HEK293T (cell line): Measurements from ENCODE around the gene MAD1L1.

Experiments
- CTCF ChIA-PET: fragments of 350-600 bp; formaldehyde crosslinking; extraction: SDS; loops from one replicate; lab custom pipeline; 2021; ENCODE audit warnings: antibody characterized with exemption, inconsistent platforms; lab: Yijun Ruan, JAX
- POLR2A ChIA-PET: fragments of 350-600 bp; formaldehyde crosslinking; extraction: SDS; loops from one replicate; lab custom pipeline; 2020; ENCODE audit warnings: antibody characterized with exemption, inconsistent platforms; lab: Yijun Ruan, JAX
- DNase-seq: peaks from one replicate; pipeline ENCODE4 v3.0.0; 2012; ENCODE audit warnings: mixed read lengths; ENCODE audit errors: extremely low spot score
- ARNT ChIP-seq: fragments of 450-650 bp; IDR thresholded peaks from 2 replicates; pipeline ENCODE4 v1.6.1; 2017; ENCODE audit warnings: mild to moderate bottlenecking
- BHLHE40 ChIP-seq: fragments of 450-650 bp; IDR thresholded peaks from 2 replicates; pipeline ENCODE4 v1.6.1; 2016; ENCODE audit warnings: mild to moderate bottlenecking, moderate library complexity, borderline replicate concordance
- CTBP1 ChIP-seq: fragments of 450-650 bp; IDR thresholded peaks from 2 replicates; pipeline ENCODE4 v1.6.1; 2016; ENCODE audit warnings: borderline replicate concordance
- ELF4 ChIP-seq: fragments of 450-650 bp; IDR thresholded peaks from 2 replicates; pipeline ENCODE4 v1.6.1; 2017; ENCODE audit warnings: antibody characterized with exemption
- FOXA1 ChIP-seq: fragments of 450-650 bp; IDR thresholded peaks from 2 replicates; pipeline ENCODE4 v1.6.1; 2016; ENCODE audit warnings: mild to moderate bottlenecking
- FOXK2 ChIP-seq: fragments of 450-650 bp; IDR thresholded peaks from 2 replicates; pipeline ENCODE4 v1.6.1; 2016; ENCODE audit warnings: mild to moderate bottlenecking
- FOXM1 ChIP-seq: fragments of 450-650 bp; IDR thresholded peaks from 2 replicates; pipeline ENCODE4 v1.6.1; 2017; ENCODE audit warnings: mild to moderate bottlenecking, borderline replicate concordance
- HDGF ChIP-seq: fragments of 450-650 bp; IDR thresholded peaks from 2 replicates; pipeline ENCODE4 v1.6.1; 2017; ENCODE audit warnings: antibody characterized with exemption, borderline replicate concordance
- L3MBTL2 ChIP-seq: fragments of 450-650 bp; conservative IDR thresholded peaks from 2 replicates; pipeline ENCODE4 v1.6.1; 2016; ENCODE audit warnings: mild to moderate bottlenecking
- LEF1 ChIP-seq: fragments of 450-650 bp; IDR thresholded peaks from 2 replicates; pipeline ENCODE4 v1.6.1; 2017; ENCODE audit warnings: mild to moderate bottlenecking, borderline replicate concordance
- NFRKB ChIP-seq: fragments of 450-650 bp; IDR thresholded peaks from 2 replicates; pipeline ENCODE4 v1.6.1; 2016; ENCODE audit warnings: mild to moderate bottlenecking, moderate library complexity
- SP1 ChIP-seq: fragments of 450-650 bp; IDR thresholded peaks from 2 replicates; pipeline ENCODE4 v1.6.1; 2017
- SUZ12 ChIP-seq: fragments of 450-650 bp; IDR thresholded peaks from 2 replicates; pipeline ENCODE4 v1.6.1; 2016; ENCODE audit warnings: mild to moderate bottlenecking
- TARDBP ChIP-seq: fragments of 450-650 bp; IDR thresholded peaks from 2 replicates; pipeline ENCODE4 v1.6.1; 2016
- ZNF384 ChIP-seq: fragments of 450-650 bp; IDR thresholded peaks from 2 replicates; pipeline ENCODE4 v1.6.1; 2016
- TF ChIP-seq, protein P1 (sequence below): fragments of 450-650 bp; IDR thresholded peaks from 2 replicates; pipeline ENCODE4 v1.6.1; 2016

Gene MAD1L1

DNA sequence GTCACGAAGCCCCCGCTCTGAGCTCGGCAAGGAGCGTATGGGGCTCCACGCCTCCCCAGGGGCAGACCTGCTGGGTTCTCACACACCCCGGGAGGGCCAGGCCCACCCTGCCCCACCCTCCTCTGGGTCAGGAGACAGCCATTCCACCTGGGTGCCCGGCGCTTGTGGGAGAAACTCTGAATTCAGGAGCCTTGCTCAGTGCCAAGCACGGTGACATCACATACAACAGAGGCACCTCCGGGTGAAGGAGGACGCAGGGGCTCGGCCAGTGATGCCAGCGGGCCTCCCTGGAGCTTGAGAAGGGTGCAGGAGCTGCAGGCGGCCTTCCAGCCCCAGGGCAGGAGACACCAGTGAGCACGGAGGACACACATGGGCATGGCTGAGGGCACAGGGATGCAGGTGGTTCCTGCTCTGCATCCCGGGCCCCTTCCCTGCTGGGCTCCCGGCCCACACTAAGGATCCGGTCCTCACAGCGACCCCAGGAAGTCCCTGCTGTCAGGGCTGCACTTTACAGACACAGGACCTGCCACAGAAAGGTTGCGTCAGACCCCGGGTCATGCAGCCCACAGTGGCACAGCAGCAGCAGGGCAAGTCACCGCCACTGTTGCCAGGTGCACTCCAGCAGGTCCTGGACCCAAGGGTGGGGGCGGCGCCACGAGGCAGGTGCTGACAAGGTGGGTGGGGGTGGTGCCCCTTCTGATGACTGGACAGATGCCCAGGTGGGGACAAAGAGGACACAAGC, 108.0 kb downstream of the MAD1L1 start:
- POLR2A ChIA-PET: no interaction called here
- DNase-seq: no peak
- TF ChIP-seq LEF1 (no peak), SUZ12 (no peak), ARNT (no peak), TARDBP (no peak)
- CTCF ChIA-PET: no interaction called here

DNA sequence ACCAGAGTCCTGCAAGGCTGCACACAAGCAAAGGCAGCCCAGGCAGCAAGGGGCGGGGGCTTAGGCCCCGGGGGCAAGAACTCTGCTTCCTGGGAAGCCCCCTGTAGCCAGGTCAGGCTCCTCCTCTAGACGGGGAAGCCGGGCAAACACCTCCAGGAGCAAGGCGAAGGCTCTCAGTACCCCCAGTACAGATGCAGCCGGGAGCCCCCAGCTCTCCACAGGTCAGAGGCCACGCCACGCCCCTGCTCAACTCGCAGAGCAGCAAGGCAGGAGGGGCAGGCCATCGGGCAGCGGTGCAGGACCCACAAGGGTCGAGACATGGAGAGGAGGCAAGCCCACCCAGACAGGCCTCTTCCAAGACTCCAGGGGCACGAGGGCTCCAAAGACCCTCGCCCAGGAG, 108.8 kb downstream of the MAD1L1 start:
- TF ChIP-seq SP1 (no peak), FOXM1 (no peak), ELF4 (no peak), HDGF (no peak), BHLHE40 (no peak), NFRKB (no peak), ZNF384 (no peak)
- ChIA-PET POLR2A (no interaction called here), CTCF (no interaction called here)
- no peak for DNase-seq

DNA sequence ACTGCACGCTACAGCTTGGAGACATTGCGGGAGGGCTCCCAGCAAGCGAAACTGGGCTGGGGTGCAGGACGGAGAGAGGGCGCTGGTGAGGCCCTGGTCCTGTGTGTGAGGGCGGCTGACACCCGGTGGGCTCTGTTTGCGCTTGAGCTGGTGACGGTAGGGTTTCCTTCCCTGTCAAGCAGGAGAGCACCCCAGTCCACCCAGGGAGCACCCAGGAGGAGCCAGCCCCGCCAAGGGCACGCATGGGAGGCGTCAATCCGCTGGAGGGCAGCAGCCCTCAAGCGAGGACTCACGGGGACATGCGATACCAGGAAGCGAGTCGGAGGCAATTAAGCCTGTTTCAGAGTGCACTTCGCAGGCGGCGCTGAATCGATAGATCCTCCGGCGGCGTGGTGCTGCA, 109.4 kb downstream of the MAD1L1 start:
- ChIA-PET CTCF (no interaction called here), POLR2A (no interaction called here)
- no peak for TF ChIP-seq SUZ12
- no peak for DNase-seq

DNA sequence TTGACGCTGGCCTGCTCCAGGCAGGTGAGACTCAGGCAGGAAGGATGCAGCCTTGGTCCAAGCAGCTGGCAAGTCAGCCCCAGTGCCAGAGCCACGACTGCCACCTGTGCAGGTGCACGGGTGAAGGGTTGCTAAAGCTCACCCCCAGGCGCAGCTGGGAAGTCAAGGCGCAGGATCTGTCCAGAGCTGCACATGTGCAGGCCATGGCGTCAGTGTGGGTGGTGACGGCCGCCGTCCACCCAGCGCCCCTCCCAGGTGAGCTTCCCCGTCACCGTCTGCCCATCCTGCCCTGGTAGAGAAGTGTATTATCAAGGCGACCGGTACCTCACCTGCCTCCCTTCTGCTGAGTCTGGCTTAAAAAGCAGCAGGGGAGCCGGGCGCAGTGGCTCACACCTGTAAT, 110.1 kb downstream of the MAD1L1 start:
- no peak for DNase-seq
- no peak for TF ChIP-seq ELF4
- no peak for TF ChIP-seq HDGF
- TF ChIP-seq, protein P1, sequence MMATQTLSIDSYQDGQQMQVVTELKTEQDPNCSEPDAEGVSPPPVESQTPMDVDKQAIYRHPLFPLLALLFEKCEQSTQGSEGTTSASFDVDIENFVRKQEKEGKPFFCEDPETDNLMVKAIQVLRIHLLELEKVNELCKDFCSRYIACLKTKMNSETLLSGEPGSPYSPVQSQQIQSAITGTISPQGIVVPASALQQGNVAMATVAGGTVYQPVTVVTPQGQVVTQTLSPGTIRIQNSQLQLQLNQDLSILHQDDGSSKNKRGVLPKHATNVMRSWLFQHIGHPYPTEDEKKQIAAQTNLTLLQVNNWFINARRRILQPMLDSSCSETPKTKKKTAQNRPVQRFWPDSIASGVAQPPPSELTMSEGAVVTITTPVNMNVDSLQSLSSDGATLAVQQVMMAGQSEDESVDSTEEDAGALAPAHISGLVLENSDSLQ: no peak
- no peak for TF ChIP-seq BHLHE40
- TF ChIP-seq FOXK2: no peak
- no peak for TF ChIP-seq SUZ12
- no peak for TF ChIP-seq CTBP1
- no peak for TF ChIP-seq NFRKB
- TF ChIP-seq TARDBP: no peak
- no peak for TF ChIP-seq FOXA1
- ChIA-PET CTCF (no interaction called here), POLR2A (no interaction called here)

DNA sequence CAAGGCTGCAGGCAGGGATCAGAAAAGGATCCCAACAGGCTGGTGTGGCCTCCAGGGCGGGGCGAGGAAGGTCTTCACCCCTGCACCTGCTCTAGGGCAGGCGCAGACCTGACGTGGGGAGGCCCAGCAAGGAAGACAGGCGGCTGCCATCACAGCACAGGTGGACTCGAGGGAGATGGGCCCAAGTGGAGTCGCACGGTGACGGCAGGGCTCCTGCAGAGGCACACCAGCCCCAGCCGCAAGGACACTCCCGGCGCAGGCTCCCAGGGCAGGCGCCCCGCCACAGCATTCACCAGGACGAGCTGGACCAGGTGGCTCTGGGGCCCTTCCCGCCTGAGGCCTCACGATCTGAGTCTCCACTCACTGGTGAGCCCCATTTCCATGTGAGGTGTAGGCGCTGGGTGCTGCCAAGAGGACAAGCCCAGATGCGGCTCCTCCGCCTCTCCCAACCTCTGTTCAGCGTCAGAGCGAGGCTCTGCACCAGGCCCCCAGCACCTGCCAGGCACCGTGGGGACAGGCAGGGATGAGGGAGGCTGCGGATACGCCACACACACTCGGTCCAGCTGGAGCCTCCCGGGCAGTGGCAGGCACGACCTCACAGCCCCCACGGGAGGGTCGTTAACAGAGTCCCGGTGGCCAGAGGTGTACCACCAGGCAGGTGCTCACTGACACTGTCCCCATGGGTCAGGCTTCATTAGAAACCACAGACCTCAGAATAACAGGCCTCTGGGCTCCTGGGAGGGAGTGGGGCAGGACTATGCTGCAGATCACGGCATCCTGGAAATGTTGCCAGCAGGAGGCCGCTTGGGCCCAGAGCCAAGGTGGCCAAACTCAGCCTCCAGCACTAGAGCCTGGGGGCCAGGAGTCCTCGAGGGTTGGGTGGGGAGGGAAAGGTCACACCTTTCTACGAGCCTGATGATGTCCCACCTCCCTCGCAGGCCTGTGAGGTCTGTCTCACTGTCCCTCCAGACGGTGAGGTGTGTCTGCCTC, 111.6 kb downstream of the MAD1L1 start:
- DNase-seq: no peak
- TF ChIP-seq, protein P1: no peak
- no peak for TF ChIP-seq FOXK2
- TF ChIP-seq ARNT: no peak
- TF ChIP-seq FOXA1: no peak
- no peak for TF ChIP-seq BHLHE40
- no peak for TF ChIP-seq NFRKB
- no peak for TF ChIP-seq TARDBP
- no peak for TF ChIP-seq ZNF384
- no peak for TF ChIP-seq CTBP1
- no peak for TF ChIP-seq FOXM1
- no peak for TF ChIP-seq ELF4
- CTCF ChIA-PET: no interaction called here
- POLR2A ChIA-PET: no interaction called here

DNA sequence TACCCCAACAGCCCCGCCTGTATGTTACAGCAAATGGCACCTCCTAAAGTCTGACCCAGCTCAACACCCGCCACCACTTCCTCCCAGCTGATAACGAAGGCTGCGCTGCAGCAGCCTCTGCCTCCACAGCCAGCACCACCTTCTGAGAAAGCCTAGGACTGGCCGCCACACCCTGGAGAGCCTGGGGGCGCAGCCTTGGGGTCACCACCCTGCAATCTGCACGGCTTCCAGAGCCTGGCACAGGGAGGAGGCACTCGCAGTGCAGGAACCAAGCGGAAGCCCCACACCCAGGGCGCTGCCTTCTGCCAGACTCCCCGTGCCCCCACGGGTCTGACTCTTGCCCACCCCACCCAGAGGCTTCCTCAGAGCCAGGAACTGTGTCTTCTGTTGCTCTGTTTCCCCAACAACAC, 112.5 kb downstream of the MAD1L1 start:
- ChIA-PET POLR2A (no interaction called here), CTCF (no interaction called here)
- TF ChIP-seq, protein P1: no peak
- no peak for TF ChIP-seq SP1
- no peak for TF ChIP-seq ARNT
- TF ChIP-seq SUZ12: no peak
- no peak for TF ChIP-seq CTBP1
- no peak for TF ChIP-seq FOXA1
- TF ChIP-seq TARDBP: no peak
- TF ChIP-seq FOXM1: no peak
- TF ChIP-seq NFRKB: no peak
- TF ChIP-seq ZNF384: no peak
- no peak for TF ChIP-seq LEF1
- no peak for TF ChIP-seq HDGF
- no peak for TF ChIP-seq ELF4
- no peak for TF ChIP-seq BHLHE40
- no peak for TF ChIP-seq FOXK2
- no peak for TF ChIP-seq L3MBTL2
- no peak for DNase-seq
